UCSD-AML1 (cell line): ENCODE measurements around the gene FKBP8.
A peak's percentile ranks its signal among the peaks of the same experiment; 100 is the strongest.
"Not testable (repeated sequence)": the region's sequence is repeated elsewhere in the genome, so short reads cannot be mapped to it uniquely, and the experiment has no call there.

Experiments used
- DNase-seq: peaks from one replicate; lab custom pipeline; 2025; ENCODE audit not compliant: unreplicated experiment; lab: John Stamatoyannopoulos, UW

The FKBP8 gene

GRCh38 chr19:18542941-18543813 is at the start of gene FKBP8:
TSS of gene FKBP8 (minus strand) at chr19:18543573. CDS start at chr19:18541970, 1,603 bp downstream.
- peak; percentile 93 for DNase-seq

GRCh38 chr19:18592732-18593131 is 49.4 kb upstream of the FKBP8 start:
- not testable (repeated sequence) for DNase-seq

- no peak for DNase-seq
Measured at GRCh38 chr19:18591735-18592385, 48.5 kb upstream of the FKBP8 start.

GRCh38 chr19:18590273-18591272 is 47.2 kb upstream of the FKBP8 start:
- no peak for DNase-seq

- peak; percentile 72 for DNase-seq
Measured at GRCh38 chr19:18589380-18590272, 46.3 kb upstream of the FKBP8 start.

- peak; percentile 93 for DNase-seq
Measured at GRCh38 chr19:18588611-18589379, 45.4 kb upstream of the FKBP8 start, which contains the start of gene REX1BD. TSS of gene REX1BD (plus strand) at chr19:18588798. CDS start at chr19:18588802, 4 bp downstream.

- DNase-seq: no peak
Measured at GRCh38 chr19:18587962-18588610, 44.7 kb upstream of the FKBP8 start.

GRCh38 chr19:18587561-18587960 is 44.2 kb upstream of the FKBP8 start:
- DNase-seq: no peak

GRCh38 chr19:18586306-18586705 is 42.9 kb upstream of the FKBP8 start:
- no peak for DNase-seq

- DNase-seq: no peak
Measured at GRCh38 chr19:18580311-18580710, 36.9 kb upstream of the FKBP8 start.

GRCh38 chr19:18577365-18577914 is 34.1 kb upstream of the FKBP8 start:
- no peak for DNase-seq

GRCh38 chr19:18576383-18576782 is 33.0 kb upstream of the FKBP8 start:
- no peak for DNase-seq

GRCh38 chr19:18574691-18575291 is 31.4 kb upstream of the FKBP8 start:
- no peak for DNase-seq

- peak; percentile 98 for DNase-seq
Measured at GRCh38 chr19:18571564-18572344, 28.4 kb upstream of the FKBP8 start, which contains the start of gene UBA52. TSS of gene UBA52 (plus strand) at chr19:18571857. CDS start at chr19:18573301, 1,444 bp downstream.

GRCh38 chr19:18568367-18568766 is 25.0 kb upstream of the FKBP8 start:
- DNase-seq: no peak

GRCh38 chr19:18566953-18567352 is 23.6 kb upstream of the FKBP8 start:
- no peak for DNase-seq

GRCh38 chr19:18562086-18562485 is 18.7 kb upstream of the FKBP8 start:
- no peak for DNase-seq
